MCF 10A (cell line): ENCODE results near the gene ST3GAL3. TPM values are rescaled to one million over a fixed set of nuclear protein-coding genes. Genes with fewer than 3 reads are reported as not detected.

ENCODE experiments used
- BruUV-seq: library from RNA; stranded (reverse); fragments of 400-500 nt; replicated peaks from 2 replicates; lab custom pipeline; 2021; lab: Mats Ljungman, UMichigan
- CTCF ChIA-PET: fragments of 300-600 bp; sonication (Branson Sonifier 250); formaldehyde crosslinking; extraction: SDS; loops from one replicate; lab custom pipeline; 2021; ENCODE audit warnings: antibody characterized with exemption, inconsistent platforms; lab: Yijun Ruan, JAX
- POLR2A ChIA-PET: fragments of 300-600, 350-650 bp; sonication (Branson Sonifier 250); formaldehyde crosslinking; extraction: SDS; loops from one replicate; lab custom pipeline; 2020; ENCODE audit warnings: antibody characterized with exemption, inconsistent platforms; lab: Yijun Ruan, JAX
- DNase-seq: peaks from one replicate; pipeline ENCODE4 v3.0.0-alpha.2; 2018; ENCODE audit not compliant: unreplicated experiment
- H3K27ac Mint-ChIP-seq: one replicate; pipeline ENCODE4 v1.8.0; 2022; ENCODE audit warnings: mild to moderate bottlenecking, low read depth, mixed read lengths; ENCODE audit not compliant: unreplicated experiment
- H3K27me3 Mint-ChIP-seq: one replicate; pipeline ENCODE4 v1.8.0; 2022; ENCODE audit warnings: mixed read lengths; ENCODE audit not compliant: insufficient read depth, unreplicated experiment
- H3K36me3 Mint-ChIP-seq: one replicate; pipeline ENCODE4 v1.8.0; 2022; ENCODE audit warnings: mild to moderate bottlenecking, moderate library complexity, mixed read lengths; ENCODE audit not compliant: insufficient read depth, unreplicated experiment
- H3K4me1 Mint-ChIP-seq: one replicate; pipeline ENCODE4 v1.8.0; 2022; ENCODE audit warnings: mixed read lengths; ENCODE audit not compliant: insufficient read depth, unreplicated experiment
- H3K4me3 Mint-ChIP-seq: one replicate; pipeline ENCODE4 v1.8.0; 2022; ENCODE audit warnings: mild to moderate bottlenecking, moderate library complexity, mixed read lengths; ENCODE audit not compliant: unreplicated experiment
- H3K9me3 Mint-ChIP-seq: one replicate; pipeline ENCODE4 v1.8.0; 2022; ENCODE audit warnings: mixed read lengths; ENCODE audit not compliant: unreplicated experiment
- CTCF ChIP-seq: fragments of 200-600 bp; IDR thresholded peaks from one replicate; pipeline ENCODE4 v1.8.0; 2022; ENCODE audit warnings: antibody characterized with exemption, mild to moderate bottlenecking; ENCODE audit not compliant: unreplicated experiment
- intact Hi-C: fragments of 100-400 bp; cut with micrococcal nuclease; formaldehyde crosslinking; loops from 2 replicates; pipeline ENCODE4 v1.14.1; 2022
- total RNA-seq: library from RNA; stranded (reverse); gene quantifications from 2 replicates; pipeline ENCODE4 v1.2.3, GENCODE V29; 2022

ST3GAL3 gene
- total RNA-seq, 1 experiment from 2014 or later = 24.2 TPM

GRCh38 chr1:43804569-43804968 lies 97.2 kb downstream of the ST3GAL3 start:
- H3K27me3 Mint-ChIP-seq = no peaks in the 10 kb centered on the region
- TF ChIP-seq CTCF = no peak
- CTCF ChIA-PET = interaction anchor here (1.0 kb wide), 1 partner anchor 39 kb away, joined by 3 read pairs; no protein-coding TSS in a partner anchor
- POLR2A ChIA-PET = no interaction called here
- no peak overlapping the region for H3K4me3 Mint-ChIP-seq
- peaks cover 26% of the 10 kb centered on the region for H3K36me3 Mint-ChIP-seq
- no peaks in the 10 kb centered on the region for H3K4me1 Mint-ChIP-seq
- intact Hi-C loops = no loop called here
- H3K27ac Mint-ChIP-seq = no peak overlapping the region
- peaks cover 13% of the 10 kb centered on the region for H3K9me3 Mint-ChIP-seq
- no TSS peak for BruUV-seq
- no peak for DNase-seq

- Mint-ChIP-seq H3K9me3 (peaks cover 13% of the 10 kb centered on the region), H3K4me3 (no peak overlapping the region), H3K4me1 (no peaks in the 10 kb centered on the region), H3K27ac (no peak overlapping the region), H3K27me3 (no peaks in the 10 kb centered on the region), H3K36me3 (peaks cover 26% of the 10 kb centered on the region)
- intact Hi-C loops = no loop called here
- ChIA-PET CTCF (interaction anchor here (1.0 kb wide), 1 partner anchor 40 kb away, joined by 3 read pairs; no protein-coding TSS in a partner anchor), POLR2A (no interaction called here)
- no peak for DNase-seq
- no TSS peak for BruUV-seq
- TF ChIP-seq CTCF = no peak
Measured at GRCh38 chr1:43805340-43805739, 98.0 kb downstream of the ST3GAL3 start.

GRCh38 chr1:43806183-43806582 lies 98.8 kb downstream of the ST3GAL3 start:
- no peaks in the 10 kb centered on the region for H3K4me1 Mint-ChIP-seq
- intact Hi-C loops = no loop called here
- CTCF ChIA-PET = no interaction called here

GRCh38 chr1:43809097-43809673 lies 101.8 kb downstream of the ST3GAL3 start:
- no peak overlapping the region for H3K4me3 Mint-ChIP-seq
- H3K9me3 Mint-ChIP-seq = peaks cover 13% of the 10 kb centered on the region
- ChIA-PET CTCF (no interaction called here), POLR2A (no interaction called here)
- no peaks in the 10 kb centered on the region for H3K4me1 Mint-ChIP-seq
- H3K27me3 Mint-ChIP-seq = no peaks in the 10 kb centered on the region
- no peak for DNase-seq
- no TSS peak for BruUV-seq
- H3K27ac Mint-ChIP-seq = no peak overlapping the region
- H3K36me3 Mint-ChIP-seq = peaks cover 24% of the 10 kb centered on the region
- intact Hi-C loops = no loop called here
- TF ChIP-seq CTCF = no peak

More at GRCh38 chr1:43806183-43806582, 98.8 kb downstream of the ST3GAL3 start:
- H3K9me3 Mint-ChIP-seq = peaks cover 13% of the 10 kb centered on the region
- POLR2A ChIA-PET = interaction anchor here (0.7 kb wide), 1 partner anchor 119 kb away, joined by 3 read pairs; no protein-coding TSS in a partner anchor
- DNase-seq = no peak
- H3K4me3 Mint-ChIP-seq = no peak overlapping the region
- no peak for TF ChIP-seq CTCF
- H3K36me3 Mint-ChIP-seq = peaks cover 24% of the 10 kb centered on the region
- no peaks in the 10 kb centered on the region for H3K27me3 Mint-ChIP-seq
- H3K27ac Mint-ChIP-seq = no peak overlapping the region
- no TSS peak for BruUV-seq
